Adrenal gland (tissue), 12 donors: ENCODE measurements around the gene RSPO3. TPM values are rescaled to one million over a fixed set of nuclear protein-coding genes. Genes with fewer than 3 reads are reported as not detected.

Experiments
- DNase-seq, 7 donors: peaks; one replicate each; pipeline ENCODE4 v3.0.0-alpha.2; 2019 to 2020
- H3K27ac ChIP-seq, 5 donors: fragments of 200-600 bp; sonication (generic) in 4 of 5; 1 replicate in 3 of 5; 2 replicates in 2 of 5; pipeline versions ENCODE4 v1.5.1 to v1.8.0; 2016 to 2020; ENCODE audit warnings: mild to moderate bottlenecking in 1 of 5
- H3K27me3 ChIP-seq: fragments of 200-600 bp; 2 replicates; pipeline ENCODE4 v1.8.0; 2021
- H3K36me3 ChIP-seq, 2 donors: fragments of 200-600 bp; replicated peaks in 1 of 2; 1 replicate in 1 of 2; 2 replicates in 1 of 2; pipeline versions ENCODE4 v1.5.1 to v1.8.0; 2018 to 2022
- H3K4me1 ChIP-seq, 2 donors: fragments of 200-600 bp; replicated peaks in 1 of 2; 1 replicate in 1 of 2; 2 replicates in 1 of 2; pipeline versions ENCODE4 v1.5.1 to v1.8.0; 2018 to 2021
- H3K4me3 ChIP-seq, 4 donors: fragments of 200-600 bp; sonication (generic) in 3 of 4; one replicate each; pipeline ENCODE4 v1.5.1; 2016 to 2018
- H3K9me3 ChIP-seq, 3 donors: fragments of 200-600 bp; sonication (generic) in 1 of 3; replicated peaks in 1 of 3; 1 replicate in 2 of 3; 2 replicates in 1 of 3; pipeline versions ENCODE4 v1.5.1 to v1.8.0; 2016 to 2021
- CTCF ChIP-seq, 6 experiments: fragments of 450-650 bp in 4 of 6; fragments of 200-600 bp in 2 of 6; sonication (generic) in 1 of 6; IDR thresholded peaks; 1 replicate in 5 of 6; 2 replicates in 1 of 6; pipeline versions ENCODE4 v1.5.1 to v1.8.0; 2016 to 2021; ENCODE audit warnings: antibody characterized with exemption in 6 of 6, mild to moderate bottlenecking in 2 of 6, moderate library complexity in 1 of 6
- POLR2A ChIP-seq, 2 donors: fragments of 450-650 bp; IDR thresholded peaks; one replicate each; pipeline ENCODE4 v1.6.1; 2017; ENCODE audit warnings: antibody characterized with exemption in 2 of 2, mild to moderate bottlenecking in 2 of 2, moderate library complexity in 1 of 2
- WGBS, 4 donors: extraction: QIAGEN DNeasy Blood & Tissue Kit in 2 of 4; methylation state at CpG; one replicate each; pipeline versions ENCODE4 v1.1.5 to v1.1.7; 2013 to 2017; 5-methylcytosine and 5-hydroxymethylcytosine counted together
- intact Hi-C, 2 donors: fragments of 100-400 bp; cut with DNase I; formaldehyde crosslinking; loops; one replicate each; pipeline versions ENCODE4 v1.14.1 to v1.15.0; 2022 to 2023
- polyA plus RNA-seq, 3 donors: library from polyadenylated mRNA; stranded (reverse); fragments of 200-250 nt in 2 of 3; fragments of 350-450 nt in 1 of 3; fragmentation: Illumina TruSeq in 1 of 3; extraction: RNeasy Lipid Tissue Mini Kit (QIAGEN cat#74804) in 1 of 3; gene quantifications; one replicate each; pipeline ENCODE4 v1.2.3, GENCODE V29; 2013 to 2014
- total RNA-seq, 9 donors: library from RNA; depleted of rRNA in 4 of 9; stranded (reverse); fragments of >200 nt in 4 of 9; fragments of 120-200 nt in 1 of 9; fragmentation: NEBNext Ultra II Directional in 1 of 9; extraction: Animal tissue kit (Norgen Biotek cat#: 25700) in 1 of 9; gene quantifications; one replicate each; pipeline versions ENCODE4 v1.1.0 to v1.2.4, GENCODE V29; 2013 to 2023
- donor health status: healthy with polysubstance abuse.
- donor health status: Bipolar disorder and iron deficiency.
- donor health status: DM: yes; HTN: yes; CAD: no.
- donor health status: DM: no; HTN: no; CAD: no.
- donor health status: DM: no; HTN: no; CAD: no.
- donor health status: DM: yes; HTN: yes; CAD: no.

The RSPO3 gene
- total and polyA plus RNA-seq, 12 donors: 3.2 to 36.5 (median 15.4) TPM

GRCh38 chr6:127120787-127121636, 2.5 kb downstream of the RSPO3 start:
- peak; percentile 39 to 79 (median 55) for DNase-seq
- peak overlapping the region in 1 of 4 donors; percentile 57 for H3K4me3 ChIP-seq
- intact Hi-C loops: no loop called here
- H3K27me3 ChIP-seq: peaks cover 21% of the 10 kb centered on the region
- TF ChIP-seq CTCF (IDR thresholded peaks at IDR 0.05) (peak in 5 of 6 experiments; percentile 36 to 60 (median 45)), POLR2A (IDR thresholded peaks at IDR 0.05) (no peak)
- no peaks in the 10 kb centered on the region for H3K9me3 ChIP-seq
- 0 to 5% (median 4%) methylated on average over 13 to 35 of the region's 35 CpGs for WGBS, 4 donors
- H3K4me1 ChIP-seq: no peaks in the 10 kb centered on the region
- H3K36me3 ChIP-seq: no peaks in the 10 kb centered on the region
- peak overlapping the region in 2 of 5 donors; percentile 12 to 83 for H3K27ac ChIP-seq

GRCh38 chr6:127121637-127121960, 3.1 kb downstream of the RSPO3 start:
- TF ChIP-seq POLR2A (IDR thresholded peaks at IDR 0.05) (no peak), CTCF (IDR thresholded peaks at IDR 0.05) (no peak)
- Histone ChIP-seq H3K27ac (no peak overlapping the region), H3K4me3 (peak overlapping the region in 1 of 4 donors; percentile 57), H3K36me3 (no peaks in the 10 kb centered on the region), H3K4me1 (no peaks in the 10 kb centered on the region), H3K27me3 (peaks cover 21% of the 10 kb centered on the region), H3K9me3 (no peaks in the 10 kb centered on the region)
- no peak for DNase-seq
- WGBS, 4 donors: 15 to 20% (median 17%) methylated on average over 3 of the region's 3 CpGs
- intact Hi-C loops: no loop called here

- no peak for TF ChIP-seq POLR2A (IDR thresholded peaks at IDR 0.05)
- no peak for TF ChIP-seq CTCF (IDR thresholded peaks at IDR 0.05)
- no peak for DNase-seq
- Histone ChIP-seq H3K4me3 (no peak overlapping the region), H3K27me3 (peaks cover 19% of the 10 kb centered on the region), H3K27ac (no peak overlapping the region), H3K9me3 (no peaks in the 10 kb centered on the region), H3K4me1 (no peaks in the 10 kb centered on the region), H3K36me3 (no peaks in the 10 kb centered on the region)
- intact Hi-C loops: no loop called here
Measured at GRCh38 chr6:127124172-127124571, 5.7 kb downstream of the RSPO3 start.

- DNase-seq: no peak
- intact Hi-C loops: no loop called here
- H3K4me1 ChIP-seq: no peaks in the 10 kb centered on the region
- H3K27me3 ChIP-seq: peaks cover 14% of the 10 kb centered on the region
- H3K4me3 ChIP-seq: no peak overlapping the region
- H3K9me3 ChIP-seq: no peaks in the 10 kb centered on the region
- H3K36me3 ChIP-seq: no peaks in the 10 kb centered on the region
- no peak overlapping the region for H3K27ac ChIP-seq
- TF ChIP-seq POLR2A (IDR thresholded peaks at IDR 0.05) (no peak), CTCF (IDR thresholded peaks at IDR 0.05) (no peak)
Measured at GRCh38 chr6:127124680-127125079, 6.2 kb downstream of the RSPO3 start.
